NCI-H2029 (cell line): Measurements from ENCODE around the gene FHIP1A.
"Not testable (repeated sequence)": the region's sequence is repeated elsewhere in the genome, so short reads cannot be mapped to it uniquely, and the experiment has no call there.

Experiments used
- DNase-seq: peaks from one replicate; lab custom pipeline; 2025; lab: John Stamatoyannopoulos, UW

Gene FHIP1A

DNA sequence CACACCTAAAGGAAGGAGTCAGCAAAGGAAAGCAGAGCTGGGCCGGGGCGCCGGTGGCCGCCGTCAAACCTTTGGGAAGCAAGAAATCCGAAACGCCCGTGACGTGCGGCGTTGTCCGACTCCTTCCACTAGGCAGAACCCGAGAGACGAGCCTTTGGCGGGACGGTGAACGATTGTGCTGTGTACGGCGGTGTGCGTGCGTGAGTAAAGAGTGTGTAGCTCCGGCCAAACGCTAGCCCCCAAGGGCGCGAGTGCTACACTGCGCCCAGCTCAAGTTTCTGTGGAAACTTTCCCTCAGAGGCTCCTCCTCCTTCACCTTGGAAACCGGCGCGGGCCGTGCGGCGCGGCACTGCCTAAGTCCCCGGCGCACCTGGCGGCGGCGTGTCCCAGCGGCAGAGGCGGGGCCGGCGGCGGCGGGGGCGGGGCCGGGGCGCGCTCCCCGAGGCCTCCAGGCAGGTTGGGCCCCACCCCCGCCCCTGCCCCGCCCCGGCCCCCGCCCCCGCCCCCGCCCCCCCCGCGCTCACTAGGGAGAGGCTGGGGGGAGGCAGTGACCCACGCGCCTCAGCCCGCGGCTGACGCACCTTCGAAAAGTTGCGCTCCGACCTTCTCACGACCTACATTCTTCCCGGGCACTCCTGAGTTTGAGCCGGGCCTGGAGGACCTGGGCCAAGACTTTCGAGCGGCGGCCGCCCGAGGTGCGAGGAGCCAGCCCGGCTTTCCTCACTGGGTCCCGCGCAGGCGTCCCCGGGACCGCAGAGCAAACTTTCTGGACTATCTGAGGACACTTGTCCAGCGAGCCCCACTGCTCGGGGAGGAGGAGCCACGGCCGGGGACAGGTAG lies at the start of gene FHIP1A:
Gene FHIP1A (plus strand): TSS at position 547 of the 840 bp plus-strand sequence. CDS start 157,084 bp downstream, outside the sequence.
- peak; percentile 84 for DNase-seq

DNA sequence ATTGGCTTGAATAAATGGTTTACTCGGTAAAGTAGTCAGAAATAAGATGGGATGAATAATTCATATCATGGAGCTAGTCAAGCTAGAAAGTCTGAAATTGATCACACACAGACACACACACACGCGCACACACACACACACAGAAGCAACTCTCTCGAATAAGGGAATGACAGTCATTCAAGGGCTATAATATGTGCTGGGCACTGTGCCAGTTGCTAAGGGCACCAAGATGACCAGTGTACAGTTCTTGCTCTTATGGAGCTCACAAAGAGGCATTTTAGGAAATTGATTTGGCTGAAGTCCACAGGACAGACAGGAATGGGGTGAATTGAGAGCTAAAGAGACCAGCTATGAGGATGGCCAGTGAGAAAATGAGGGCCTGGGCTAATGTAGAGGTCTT lies 49.4 kb upstream of the FHIP1A start:
- peak; percentile 5 for DNase-seq

DNA sequence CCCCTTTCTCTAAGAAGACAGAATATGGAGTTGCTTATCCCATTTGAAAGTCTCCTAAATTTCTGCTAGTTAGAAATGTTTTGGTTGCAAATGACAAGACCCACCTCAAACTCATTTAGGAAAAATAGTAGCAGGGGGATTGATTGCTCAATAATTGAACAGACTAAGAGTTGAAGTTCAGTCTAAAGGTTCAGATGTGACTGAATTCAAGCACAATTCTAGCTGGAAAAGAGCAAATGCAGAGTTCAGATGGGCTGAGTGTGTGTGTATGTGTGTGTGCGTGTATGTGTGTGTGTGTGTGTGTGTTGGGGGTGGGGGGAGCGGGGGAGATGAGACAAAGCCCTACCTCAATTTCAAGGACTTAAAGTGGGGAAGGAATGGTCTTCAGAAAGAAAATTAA lies 47.9 kb upstream of the FHIP1A start:
- DNase-seq: no peak

DNA sequence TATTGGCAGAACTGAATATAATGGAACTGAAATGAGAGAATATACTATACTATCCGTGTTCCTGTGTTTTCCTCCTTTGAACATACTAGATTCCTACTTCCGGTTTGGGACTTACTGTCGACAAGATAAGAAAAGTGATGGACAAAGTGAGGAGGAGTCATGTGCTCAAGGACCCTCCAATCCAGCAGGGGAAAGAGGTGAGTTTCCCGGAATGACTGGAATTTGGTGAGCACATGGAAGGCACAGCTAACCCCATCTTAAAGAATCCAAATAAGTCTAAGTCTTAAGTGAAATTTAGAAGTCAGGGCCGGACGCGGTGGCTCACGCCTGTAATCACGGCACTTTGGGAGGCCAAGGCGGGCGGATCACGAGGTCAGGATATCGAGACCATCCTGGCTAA lies 47.0 kb upstream of the FHIP1A start:
- no peak for DNase-seq

DNA sequence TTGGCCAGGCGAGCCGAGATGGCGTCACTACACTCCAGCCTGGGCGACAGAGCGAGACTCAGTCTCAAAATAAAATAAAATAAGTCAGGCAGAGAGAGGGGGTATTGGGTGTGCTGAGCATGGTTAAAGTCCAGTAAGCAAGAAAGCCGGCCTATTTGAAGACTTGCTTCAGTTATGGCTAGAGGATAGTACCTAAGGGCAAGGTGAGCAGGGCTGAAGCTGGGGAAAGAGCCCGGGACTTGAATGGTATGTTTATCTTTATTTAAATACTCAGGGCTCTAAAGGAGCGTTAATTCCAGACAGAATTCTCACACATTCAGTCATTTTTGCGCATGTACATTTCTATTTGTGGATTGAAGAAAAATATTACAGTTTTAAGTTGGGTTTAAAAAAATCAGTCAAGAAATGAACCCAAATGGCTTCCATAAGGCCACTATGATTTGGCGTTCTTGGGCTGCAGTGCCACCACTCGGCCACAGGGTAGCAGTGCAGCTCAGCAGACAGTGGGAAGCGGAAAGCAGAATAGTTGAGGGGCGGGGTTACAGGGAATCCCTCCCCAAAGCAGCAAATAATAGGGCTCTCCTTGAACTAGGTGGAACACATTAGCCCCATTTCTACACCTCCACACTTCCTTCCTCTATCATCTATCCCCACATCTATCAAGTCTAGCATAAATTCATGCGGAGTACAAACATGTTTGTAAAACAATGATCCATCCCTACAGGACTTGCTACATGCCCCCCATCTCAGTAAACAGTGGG lies 46.4 kb upstream of the FHIP1A start:
- DNase-seq: peak; percentile 64

DNA sequence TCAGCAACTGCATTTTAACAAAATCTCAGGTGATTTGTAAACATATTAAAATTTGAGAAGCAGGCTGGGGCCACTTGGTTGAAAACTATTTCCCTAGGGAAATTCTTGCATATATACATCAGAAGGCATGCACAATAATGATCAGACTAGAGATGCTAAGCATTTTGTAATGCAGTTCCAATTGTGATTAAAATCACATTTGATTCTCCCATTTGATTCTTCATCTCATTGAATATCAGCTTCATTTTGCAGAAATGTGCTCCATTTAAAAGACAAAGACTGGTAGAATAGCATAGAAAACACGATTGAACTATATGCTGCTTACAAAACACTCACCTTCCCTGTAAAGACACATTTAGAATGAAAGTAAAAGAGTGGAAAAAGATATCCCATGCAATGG lies 32.4 kb upstream of the FHIP1A start:
- DNase-seq: no peak

DNA sequence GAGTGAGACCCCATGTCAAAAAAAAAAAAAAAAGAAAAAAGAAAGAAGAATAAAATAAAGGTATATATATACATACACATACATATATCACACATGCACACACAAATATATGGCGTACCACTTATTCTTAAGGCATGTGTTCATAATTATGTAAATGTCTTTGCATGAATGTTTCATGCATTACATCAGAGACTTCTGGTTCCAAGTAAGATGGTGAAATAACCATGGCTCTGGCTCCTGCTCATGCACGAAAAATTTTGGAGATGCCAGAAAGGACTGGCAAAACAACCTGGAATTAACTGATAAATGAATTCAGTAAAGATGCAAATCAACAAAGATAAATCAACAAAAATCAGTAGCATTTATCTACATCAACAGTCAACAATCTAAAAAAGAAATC lies 19.7 kb upstream of the FHIP1A start:
- no peak for DNase-seq

DNA sequence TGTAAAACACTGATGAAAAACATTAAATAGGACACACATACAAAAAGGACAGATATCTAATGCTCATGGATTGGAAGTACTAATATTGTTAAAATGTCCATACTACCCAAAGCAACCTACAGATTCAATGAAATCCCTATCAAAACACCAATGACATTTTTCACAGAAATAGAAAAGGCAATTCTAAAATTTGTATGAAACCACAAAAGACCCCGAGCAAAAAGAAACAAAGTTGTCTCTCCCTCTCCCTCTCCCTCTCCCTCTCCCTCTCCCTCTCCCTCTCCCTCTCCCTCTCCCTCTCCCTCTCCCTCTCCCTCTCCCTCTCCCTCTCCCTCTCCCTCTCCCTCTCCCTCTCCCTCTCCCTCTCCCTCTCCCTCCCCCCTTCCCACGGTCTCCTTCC lies 19.2 kb upstream of the FHIP1A start:
- DNase-seq: not testable (repeated sequence)

DNA sequence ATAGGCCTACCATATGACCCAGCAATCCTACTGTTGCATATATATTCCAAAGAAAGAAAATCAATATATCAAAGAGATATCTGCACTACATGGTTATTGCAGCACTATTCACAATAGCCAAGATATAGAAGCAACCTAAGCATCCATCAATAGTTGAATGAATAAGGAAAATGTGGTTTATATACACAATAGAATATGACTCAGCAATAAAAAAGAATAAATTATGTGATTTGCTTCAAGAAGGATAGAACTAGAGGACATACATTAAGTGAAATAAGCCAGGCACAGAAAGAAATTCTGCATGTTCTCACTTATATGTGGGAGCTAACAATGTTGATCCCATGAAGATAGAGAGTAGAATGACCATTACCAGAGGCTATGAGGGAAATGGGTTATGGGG lies 13.1 kb upstream of the FHIP1A start:
- DNase-seq: no peak

DNA sequence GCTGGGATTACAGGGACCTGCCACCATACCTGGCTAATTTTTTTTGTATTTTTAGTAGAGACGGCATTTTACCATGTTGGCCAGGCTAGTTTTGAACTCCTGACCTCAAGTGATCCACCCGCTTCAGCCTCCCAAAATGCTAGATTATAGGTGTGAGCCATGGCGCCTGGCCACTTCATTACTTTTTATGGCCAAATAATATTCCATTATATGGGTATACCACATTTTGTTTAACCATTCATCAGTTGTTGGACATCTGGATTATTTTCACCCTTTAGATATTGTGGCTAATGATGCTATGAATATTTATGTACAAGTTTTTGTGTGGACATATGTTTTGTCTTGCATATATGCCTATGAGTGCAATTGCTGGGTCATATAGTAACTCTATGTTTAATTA lies 8.6 kb upstream of the FHIP1A start:
- DNase-seq: no peak

DNA sequence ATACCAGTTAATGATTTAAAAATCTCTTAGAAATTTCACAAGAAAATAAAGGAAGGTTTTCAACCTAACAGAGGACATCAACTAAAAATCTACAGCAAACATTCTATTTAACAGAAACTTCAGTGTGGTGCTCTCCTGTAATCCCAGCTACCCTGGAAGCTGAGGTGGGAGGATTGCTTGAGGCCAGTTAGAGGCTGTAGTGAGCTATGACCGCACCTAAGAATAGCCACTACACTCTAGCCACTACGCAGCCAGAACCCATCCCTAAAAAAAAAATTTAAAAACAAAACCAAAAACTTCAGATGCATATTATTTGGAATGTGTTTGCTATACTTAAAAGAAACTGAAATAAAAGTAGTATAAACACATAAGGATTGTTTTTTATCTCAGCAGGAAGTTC lies 7.2 kb upstream of the FHIP1A start:
- no peak for DNase-seq

DNA sequence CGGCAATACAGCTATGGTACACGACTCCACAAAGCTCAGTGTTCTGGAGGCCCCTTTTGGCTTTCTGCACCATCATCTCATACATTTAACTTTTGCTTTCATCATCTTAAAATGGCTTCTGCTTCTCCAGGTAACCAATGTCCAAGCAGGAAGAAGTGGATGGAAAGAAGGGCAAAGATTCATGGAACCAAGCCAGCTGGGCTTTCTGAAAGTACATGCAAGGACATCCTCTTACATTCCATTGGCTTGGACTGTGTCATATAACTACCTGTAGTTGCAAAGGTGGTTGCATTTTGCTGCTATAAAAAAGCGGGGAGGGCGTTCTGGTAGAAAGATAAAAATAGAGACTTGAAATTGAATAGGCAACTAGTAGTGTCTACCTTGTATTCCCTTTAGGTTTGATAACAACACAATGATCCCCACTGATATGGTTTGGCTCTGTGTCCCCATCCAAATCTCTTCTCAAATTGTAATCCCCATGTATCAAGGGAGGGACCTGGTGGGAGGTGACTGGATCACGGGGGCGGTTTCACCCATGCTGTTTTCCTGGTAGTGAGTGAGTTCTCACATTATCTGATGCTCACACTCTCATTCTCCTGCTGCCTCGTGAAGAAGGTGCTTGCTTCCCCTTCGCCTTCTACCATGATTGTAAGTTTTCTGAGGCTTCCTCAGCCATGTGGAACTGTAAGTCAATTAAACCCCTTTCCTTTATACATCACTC lies 6.7 kb upstream of the FHIP1A start:
- DNase-seq: no peak

DNA sequence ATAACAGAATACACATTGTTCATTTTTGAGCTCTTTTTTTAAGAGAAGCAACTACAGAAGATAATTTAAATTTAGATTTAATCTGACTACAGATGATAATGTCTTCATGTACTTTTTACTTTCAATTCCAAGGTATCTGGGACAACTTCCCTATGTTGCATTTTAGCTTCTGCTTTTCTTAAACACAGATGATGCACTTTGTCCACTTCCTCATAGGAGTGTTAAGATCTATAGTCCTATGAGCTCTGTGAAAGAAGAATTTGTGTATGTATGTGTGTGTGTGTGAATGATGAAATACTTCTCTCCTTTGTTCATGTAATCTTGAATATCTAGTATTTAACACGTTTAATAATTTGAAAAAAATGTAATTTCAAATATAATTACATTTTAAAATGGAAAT lies 5.3 kb upstream of the FHIP1A start:
- no peak for DNase-seq

DNA sequence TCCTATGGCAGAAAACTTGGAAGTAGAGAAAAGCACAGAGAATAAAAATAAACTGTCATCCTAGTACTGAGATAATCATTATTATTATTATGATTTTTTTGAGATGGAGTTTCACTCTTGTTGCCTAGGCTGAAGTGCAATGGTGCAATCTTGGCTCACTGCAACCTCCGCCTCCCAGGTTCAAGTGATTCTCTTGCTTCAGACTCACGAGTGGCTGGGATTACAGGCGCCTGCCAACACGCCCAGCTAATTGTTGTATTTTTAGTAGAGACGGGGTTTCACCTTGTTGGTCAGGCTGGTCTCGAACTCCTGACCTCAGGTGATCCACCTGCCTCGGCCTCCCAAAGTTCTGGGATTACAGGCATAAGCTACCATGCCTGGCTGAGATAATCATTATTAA lies 4.2 kb upstream of the FHIP1A start:
- not testable (repeated sequence) for DNase-seq

DNA sequence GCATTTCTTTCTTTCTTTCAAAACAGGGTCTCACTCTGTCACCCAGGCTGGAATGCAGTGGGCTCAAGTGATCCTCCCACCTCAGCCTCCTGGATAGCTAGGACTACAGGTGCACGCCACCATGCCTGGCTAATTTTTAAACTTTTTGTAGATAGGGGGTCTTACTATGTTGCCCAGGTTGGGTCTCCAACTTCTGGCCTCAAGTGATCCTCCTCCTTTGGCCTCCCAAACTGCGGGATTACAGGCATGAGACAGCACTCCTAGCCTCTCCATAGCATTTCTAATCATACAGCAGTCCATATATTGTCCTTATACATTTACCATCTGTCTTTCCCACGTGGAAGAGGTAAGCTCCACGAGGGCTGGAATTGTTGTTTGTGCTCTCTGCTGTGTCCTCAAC lies 2.0 kb upstream of the FHIP1A start:
- DNase-seq: no peak

DNA sequence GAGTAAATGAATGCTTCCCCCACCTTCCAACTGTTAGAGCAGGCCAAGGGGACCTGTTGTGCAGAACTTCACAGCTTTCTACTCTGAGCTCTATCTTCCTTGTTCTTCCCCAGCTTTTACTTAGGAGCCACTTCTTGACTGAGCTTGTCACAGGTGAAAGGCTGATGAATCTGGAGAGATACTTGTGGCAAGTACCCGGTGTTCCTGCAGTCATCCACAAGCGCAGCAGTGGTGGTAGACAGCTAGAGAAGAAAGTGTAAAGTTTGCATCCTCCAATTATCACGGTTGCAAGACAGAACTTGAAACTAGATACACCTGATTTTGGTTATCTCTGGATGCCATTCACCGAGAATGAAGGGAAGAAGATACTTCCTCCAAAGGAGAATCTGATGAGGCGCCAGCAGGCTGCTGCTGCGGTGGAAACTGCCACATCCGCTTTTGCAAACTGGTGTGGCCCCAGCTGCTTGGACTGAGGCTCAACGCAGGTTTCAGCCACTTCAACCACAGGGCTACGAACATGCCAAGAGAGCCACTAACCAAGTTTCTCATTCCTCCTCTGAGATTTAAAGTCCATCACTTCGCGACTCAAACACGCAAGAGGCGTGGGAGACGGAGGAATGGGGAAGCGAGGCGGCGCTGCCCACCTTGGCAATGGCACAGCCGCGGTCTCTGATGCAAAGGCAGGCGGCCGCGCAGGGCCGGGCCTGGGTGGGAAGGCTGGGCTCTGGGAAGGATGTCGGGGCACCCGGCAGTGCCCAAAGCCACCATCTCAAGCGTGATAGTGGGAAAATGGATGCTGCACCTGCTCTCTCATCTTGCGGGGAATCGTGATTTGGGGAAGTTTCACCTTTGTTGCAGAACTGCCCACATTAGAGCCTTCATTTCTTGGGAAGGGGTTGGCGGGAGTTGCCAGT lies 1.3 kb upstream of the FHIP1A start:
- DNase-seq: no peak

DNA sequence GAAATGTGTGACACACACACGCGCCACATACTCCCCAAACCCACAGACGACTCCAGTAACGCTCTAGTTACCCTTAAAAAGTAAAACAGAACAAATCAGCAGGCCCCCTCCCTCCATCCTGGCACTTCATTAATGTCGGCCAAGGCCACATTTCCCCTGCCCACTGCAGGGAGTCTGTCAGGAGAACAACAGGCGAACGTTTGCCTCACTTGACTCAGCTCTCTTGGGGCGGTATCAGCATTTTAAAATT lies 671 bp upstream of the FHIP1A start:
- no peak for DNase-seq

DNA sequence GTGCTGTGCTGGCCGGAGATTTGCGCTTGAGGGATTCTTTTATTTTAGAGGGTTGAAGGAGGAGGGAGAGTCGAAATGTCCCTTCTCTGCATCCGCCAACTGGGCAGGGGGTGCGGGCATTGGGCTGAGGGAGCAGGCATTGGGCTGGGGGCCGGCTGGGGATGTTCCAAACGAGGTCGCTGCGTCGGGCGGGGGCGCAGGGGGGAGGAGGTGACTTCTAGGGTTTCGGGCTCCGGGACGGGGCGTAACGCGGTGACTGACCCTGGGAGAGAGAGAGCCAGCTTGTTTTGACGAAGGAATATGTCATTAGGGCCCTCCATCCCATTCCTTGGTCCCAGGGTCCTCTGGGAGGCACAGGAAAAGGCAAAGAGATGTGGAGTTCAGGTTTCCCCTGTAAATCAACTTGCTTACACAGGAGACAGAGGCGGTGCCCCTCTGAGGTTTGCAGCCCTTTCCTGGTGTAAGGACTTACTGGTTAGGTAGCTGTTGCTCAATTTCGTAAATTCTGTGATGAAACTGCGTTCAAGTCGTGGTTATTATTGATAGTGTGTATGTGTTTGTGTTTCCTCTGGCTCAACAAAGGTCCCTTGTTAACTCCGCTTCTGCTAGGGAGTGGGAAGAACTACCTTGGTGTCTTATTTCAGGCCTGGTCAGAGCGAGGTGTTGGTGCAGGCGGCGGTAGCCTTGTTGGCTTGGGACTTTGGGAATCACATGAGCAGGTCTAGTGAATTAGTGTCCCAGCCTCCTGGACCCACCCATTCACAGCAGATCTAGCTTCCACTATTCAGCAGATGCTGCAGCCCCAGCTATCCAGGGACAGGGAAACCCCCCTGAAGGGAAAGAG lies 716 bp downstream of the FHIP1A start:
- DNase-seq: no peak

DNA sequence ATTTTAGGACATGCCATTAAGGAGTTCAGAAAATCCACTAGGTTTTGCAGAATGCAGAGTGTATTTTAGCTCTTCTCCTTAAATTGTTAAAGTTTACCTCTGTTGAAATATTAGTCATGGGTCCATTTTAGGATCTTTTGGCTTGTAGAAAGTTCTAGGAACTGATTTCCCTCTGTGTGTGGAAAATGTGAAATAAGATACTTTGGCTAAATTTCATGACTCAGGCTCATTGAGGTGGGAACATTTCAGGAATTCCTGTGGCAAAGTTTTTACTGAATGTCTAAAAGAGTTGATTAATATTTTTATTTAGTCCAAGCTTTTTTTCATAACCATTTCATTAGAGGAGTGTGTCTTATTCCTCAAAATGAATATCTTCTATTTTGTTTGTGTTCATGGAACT lies 7.0 kb downstream of the FHIP1A start:
- no peak for DNase-seq

DNA sequence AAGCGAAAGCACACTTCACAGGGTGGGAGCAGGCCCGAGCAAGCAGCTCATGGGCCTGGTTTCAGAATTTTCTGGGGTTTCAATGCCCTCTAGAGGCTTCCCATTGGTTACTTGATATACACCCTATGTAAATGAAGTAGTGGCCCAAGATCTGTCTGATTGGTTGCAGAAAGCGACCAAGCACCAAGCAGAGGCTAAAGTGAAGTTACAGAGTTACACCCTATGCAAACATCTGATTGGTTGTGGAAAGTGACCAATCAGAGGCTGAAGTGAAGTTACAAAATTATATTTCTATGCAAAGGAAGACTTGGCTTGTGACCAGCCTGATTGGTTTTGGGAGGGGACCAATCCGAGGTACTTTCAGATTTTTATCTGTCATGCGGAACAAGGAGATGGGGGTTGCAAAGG lies 8.2 kb downstream of the FHIP1A start:
- no peak for DNase-seq

DNA sequence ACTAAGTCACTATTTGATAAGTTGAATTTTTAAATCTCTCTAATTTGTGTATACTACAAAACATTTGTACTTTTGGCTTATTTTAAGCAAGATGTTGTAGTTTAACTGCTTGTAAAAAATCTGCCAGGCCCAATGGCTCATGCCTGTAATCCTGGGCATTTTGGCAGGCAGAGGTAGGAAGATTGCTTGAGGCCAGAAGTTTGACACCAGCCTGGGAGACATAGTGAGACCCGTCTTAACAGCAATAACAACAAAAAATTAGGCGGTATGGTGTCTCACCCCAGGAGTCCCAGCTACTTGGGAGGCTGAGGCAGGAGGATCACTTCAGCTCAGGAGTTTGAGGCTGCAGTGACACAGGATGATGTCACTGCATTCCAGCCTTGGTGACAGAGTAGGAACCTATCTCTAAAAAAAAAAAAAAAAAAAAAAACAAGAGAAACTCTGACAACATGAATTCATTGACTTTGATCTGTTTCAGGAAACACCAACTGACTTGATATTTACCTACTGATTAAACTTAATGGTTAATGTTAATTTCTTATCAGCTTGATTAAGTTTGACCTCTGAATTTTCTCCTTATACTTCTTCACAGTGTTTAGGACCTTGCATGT lies 8.9 kb downstream of the FHIP1A start:
- DNase-seq: no peak
